NCI-H2107 treated with DMSO at 0.1 percent for 48 hours (cell line): ENCODE data around the gene MRTFA.
"Not testable (repeated sequence)": the region's sequence is repeated elsewhere in the genome, so short reads cannot be mapped to it uniquely, and the experiment has no call there.

Experiments
- DNase-seq: peaks from one replicate; lab custom pipeline; 2025; ENCODE audit not compliant: unreplicated experiment; lab: John Stamatoyannopoulos, UW

The MRTFA gene

GRCh38 chr22:40597526-40598430 is 38.7 kb downstream of the MRTFA start:
- DNase-seq: no peak

GRCh38 chr22:40595497-40596234 is 40.9 kb downstream of the MRTFA start:
- DNase-seq: no peak

- DNase-seq: no peak
These were observed 41.6 kb downstream of the MRTFA start for GRCh38 chr22:40594924-40595323.

- no peak for DNase-seq
These were observed 42.2 kb downstream of the MRTFA start for GRCh38 chr22:40594346-40594745.

GRCh38 chr22:40593460-40594273 is 42.9 kb downstream of the MRTFA start:
- DNase-seq: no peak

GRCh38 chr22:40592352-40593113 is 44.0 kb downstream of the MRTFA start:
- no peak for DNase-seq

GRCh38 chr22:40588726-40589125 is 47.8 kb downstream of the MRTFA start:
- no peak for DNase-seq

GRCh38 chr22:40586781-40587180 is 49.7 kb downstream of the MRTFA start:
- no peak for DNase-seq

- DNase-seq: no peak
These were observed 51.2 kb downstream of the MRTFA start for GRCh38 chr22:40585310-40585751.

- DNase-seq: not testable (repeated sequence)
These were observed 51.8 kb downstream of the MRTFA start for GRCh38 chr22:40584766-40585165.

- DNase-seq: no peak
These were observed 53.3 kb downstream of the MRTFA start for GRCh38 chr22:40583053-40583741.

- DNase-seq: no peak
These were observed 54.5 kb downstream of the MRTFA start for GRCh38 chr22:40582063-40582462.

- DNase-seq: no peak
These were observed 55.9 kb downstream of the MRTFA start for GRCh38 chr22:40580631-40581030.

GRCh38 chr22:40578171-40578570 is 58.3 kb downstream of the MRTFA start:
- DNase-seq: no peak

GRCh38 chr22:40572976-40573375 is 63.5 kb downstream of the MRTFA start:
- DNase-seq: no peak

GRCh38 chr22:40571887-40572286 is 64.6 kb downstream of the MRTFA start:
- DNase-seq: no peak

GRCh38 chr22:40567626-40568328 is 68.7 kb downstream of the MRTFA start:
- no peak for DNase-seq

GRCh38 chr22:40567106-40567505 is 69.4 kb downstream of the MRTFA start:
- no peak for DNase-seq

- DNase-seq: no peak
These were observed 75.5 kb downstream of the MRTFA start for GRCh38 chr22:40560994-40561515.
